HG03045 (cell line): ENCODE data around the gene LITAFD.
A peak's percentile ranks its signal among the peaks of the same experiment; 100 is the strongest.

Experiments used
- ATAC-seq: cut with Tn5 transposase; IDR thresholded peaks from one replicate; pipeline ENCODE4 v1.9.1; 2021; ENCODE audit warnings: mild to moderate bottlenecking, moderate library complexity; ENCODE audit not compliant: unreplicated experiment

The LITAFD gene

DNA sequence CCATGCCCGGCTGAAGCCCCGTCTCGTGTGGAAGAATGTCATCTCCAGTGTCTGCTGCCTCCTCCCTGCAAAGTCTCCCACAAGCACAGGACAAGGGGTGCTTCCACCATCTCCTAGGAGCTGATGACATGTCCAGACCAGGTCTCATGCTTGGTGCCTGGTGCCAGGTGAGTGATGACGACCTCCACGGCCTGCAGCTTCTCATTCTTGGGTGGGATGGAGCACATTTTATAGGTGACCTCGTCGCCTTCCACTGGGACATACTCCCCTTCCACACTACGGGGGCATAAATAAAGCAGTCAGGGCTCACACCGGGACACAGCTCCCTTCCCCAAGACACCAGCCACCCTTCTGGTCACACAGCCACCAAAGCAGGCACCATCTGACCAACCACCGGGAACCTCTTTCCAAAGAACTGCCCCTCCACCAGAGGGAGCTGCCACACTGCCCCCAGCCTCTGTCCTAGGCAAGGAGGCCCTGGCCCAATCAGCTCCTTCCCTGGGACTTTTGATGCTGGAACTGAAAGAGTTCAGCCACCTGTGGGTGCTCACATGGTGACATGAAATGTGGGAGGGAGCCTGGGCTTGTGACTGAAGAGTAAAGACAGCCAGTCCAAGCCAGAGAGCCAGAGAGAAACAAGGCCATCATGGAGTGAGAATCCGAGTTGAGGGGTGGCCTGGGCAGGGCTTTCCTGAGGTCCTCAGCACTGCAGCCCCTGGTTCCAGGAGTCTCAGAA is 26.9 kb upstream of the LITAFD start:
- no peak for ATAC-seq

DNA sequence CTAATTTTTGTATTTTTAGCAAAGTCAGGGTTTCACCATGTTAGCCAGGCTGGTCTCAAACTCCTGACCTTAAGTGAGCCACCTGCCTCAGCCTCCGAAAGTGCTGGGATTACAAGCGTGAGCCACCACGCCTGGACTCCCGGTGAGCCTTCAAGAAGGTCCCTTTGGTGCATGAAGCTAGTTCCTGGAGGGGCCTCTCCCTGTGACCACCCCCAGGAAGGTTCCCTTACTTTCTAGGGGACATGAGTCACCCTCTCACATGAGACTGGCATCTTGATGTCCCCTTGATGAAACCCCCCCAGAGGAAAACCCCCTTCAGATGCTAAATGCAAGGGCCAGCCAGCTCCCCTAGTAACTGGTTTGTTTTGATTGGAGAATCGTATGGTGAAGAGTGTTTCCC is 26.2 kb upstream of the LITAFD start:
- no peak for ATAC-seq

DNA sequence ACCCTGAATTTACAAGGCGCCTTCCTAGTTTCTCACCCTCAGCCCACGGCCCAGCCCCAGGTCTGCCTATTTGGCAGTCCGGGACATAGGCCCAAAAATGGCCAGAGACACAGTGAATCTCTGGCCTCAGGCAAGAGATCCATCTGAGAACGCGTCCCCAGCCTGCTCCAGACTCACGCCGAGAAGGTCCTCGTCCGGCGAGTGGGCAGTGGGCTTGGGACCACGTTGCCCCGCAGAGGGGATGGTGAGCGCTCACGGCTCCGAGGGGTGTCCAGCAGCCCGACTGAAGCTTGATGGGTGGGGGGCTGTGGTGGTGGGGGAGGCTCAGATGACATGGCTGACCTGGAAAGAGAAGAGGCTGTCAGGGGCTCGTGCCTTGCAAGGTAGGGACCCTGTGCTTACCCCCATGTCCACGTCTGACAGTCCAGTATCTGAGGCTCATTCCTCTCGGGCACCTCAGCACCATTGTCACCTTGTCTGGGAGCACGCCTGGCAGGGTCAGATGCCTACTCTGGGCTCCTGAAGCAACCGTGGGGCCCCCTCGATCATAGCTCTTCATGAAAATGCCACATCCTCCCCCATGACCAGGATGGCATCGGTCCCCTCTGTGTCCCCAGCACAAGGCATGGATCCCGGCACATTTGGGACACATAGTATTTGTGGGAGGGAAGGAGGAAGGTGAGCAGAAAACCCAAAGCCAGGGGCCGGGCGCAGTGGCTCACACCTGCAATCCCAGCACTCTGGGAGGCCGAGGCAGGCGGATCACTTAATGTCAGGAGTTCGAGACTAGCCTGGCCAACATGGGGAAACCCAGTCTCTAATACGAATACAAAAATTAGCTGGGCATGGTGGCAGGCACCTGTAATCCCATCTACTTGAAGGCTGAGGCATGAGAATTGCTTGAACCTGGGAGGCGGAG is 22.9 kb upstream of the LITAFD start:
- no peak for ATAC-seq

DNA sequence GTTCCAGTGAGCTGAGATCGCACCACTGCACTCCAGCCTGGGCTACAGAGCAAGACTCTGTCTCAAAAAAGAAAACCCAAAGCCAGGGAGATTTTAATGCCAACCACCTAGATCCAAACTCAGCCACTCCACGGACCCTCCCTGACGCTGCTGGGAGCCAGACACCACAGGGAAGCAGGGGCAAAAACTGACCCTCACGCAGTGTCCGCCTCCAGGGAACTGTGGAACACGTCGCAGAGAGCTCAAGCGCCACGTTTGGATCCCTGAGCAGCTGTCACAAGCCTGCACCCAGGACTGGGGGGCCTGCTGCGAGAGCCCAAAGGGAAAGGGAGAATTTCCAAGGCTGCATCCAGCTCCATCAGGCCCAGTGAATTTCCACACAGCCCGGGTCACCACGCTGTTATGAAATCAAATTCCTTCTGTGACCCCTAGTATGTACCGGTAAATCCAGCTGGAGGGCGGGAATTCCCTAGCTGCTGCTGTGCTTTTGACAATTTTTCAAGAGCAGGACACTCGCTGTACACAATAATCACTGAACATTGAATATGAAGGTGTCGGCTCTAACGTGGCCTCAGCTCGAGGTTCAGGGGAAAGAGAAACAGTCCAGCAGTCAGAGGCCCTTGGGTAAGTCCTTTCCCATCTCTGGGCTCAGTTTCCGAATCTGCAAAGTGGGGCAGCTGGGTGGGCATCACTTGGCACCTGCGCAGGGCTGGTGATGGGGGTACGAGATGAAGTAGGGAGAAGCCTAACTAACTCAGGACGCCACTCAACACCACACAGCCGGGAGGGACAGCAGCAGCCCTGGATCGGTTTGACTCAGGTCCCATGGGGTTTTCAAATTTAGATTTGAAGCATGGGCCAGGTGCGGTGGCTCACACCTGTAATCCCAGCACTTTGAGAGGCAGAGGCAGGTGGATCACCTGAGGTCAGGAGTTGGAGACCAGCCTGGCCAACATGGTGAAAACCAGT is 22.0 kb upstream of the LITAFD start:
- no peak for ATAC-seq

DNA sequence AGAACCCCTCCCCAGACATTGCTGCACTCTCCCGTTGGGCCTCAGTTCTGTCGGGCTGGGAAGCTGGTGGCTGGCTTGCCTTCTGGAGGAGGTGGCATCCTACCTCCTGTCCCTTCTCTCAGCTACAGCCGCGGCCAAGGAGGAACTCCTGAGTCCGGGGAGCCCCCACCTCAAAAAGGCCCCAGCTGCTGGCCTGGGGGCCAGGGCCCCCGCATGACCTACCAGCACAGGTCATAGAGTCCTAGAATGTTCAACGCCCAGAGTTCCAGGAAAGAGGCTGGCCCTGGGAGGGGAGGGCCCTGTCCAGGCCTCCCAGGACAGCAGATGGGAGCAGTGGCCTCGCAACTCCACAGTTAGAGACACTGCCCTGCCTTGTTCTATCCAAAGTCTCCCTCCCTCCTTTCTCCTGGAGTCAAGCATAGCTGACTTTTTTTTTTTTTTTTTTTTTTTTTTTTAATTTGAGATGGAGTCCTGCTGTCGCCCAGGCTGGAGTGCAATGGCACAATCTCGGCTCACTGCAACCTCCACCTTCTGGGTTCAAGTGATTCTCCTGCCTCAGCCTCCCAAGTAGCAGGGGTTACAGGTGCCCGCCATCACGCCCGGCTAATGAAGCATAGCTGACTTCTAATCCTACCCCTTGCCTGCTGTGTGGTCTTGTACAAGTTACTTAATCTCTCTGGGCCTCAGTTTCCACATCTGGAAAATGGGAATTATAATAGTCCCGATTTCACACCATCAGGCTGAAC is 20.4 kb upstream of the LITAFD start:
- ATAC-seq = no peak

GRCh38 chr16:8862309-8863130 is 19.6 kb upstream of the LITAFD start:
- ATAC-seq = no peak

GRCh38 chr16:8863594-8864424 is 18.3 kb upstream of the LITAFD start:
- ATAC-seq = no peak

- no peak for ATAC-seq
Measured at GRCh38 chr16:8864480-8865110, 17.6 kb upstream of the LITAFD start.

- no peak for ATAC-seq
Measured at GRCh38 chr16:8865145-8865882, 16.8 kb upstream of the LITAFD start.

- no peak for ATAC-seq
Measured at GRCh38 chr16:8866118-8866883, 15.8 kb upstream of the LITAFD start.

DNA sequence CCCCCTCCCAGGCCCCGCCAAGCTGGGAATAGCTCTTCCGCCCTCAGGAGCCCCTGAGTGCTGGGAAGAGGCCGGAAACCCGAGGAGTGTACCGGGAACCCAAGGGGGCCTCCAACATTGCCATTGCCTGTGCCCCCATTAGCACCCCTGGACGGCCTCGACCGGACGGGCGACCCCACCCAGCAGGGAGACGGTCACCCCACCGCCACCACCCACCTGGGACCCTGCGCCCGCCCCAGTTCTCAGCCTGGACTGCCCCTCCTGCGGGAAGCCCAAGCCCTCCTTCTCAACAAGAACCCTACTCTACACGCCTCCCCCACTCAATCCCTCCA is 15.3 kb upstream of the LITAFD start:
- no peak for ATAC-seq

GRCh38 chr16:8867216-8867931 is 14.8 kb upstream of the LITAFD start:
- no peak for ATAC-seq

GRCh38 chr16:8867932-8868415 is 14.2 kb upstream of the LITAFD start:
- ATAC-seq = peak; percentile 1

DNA sequence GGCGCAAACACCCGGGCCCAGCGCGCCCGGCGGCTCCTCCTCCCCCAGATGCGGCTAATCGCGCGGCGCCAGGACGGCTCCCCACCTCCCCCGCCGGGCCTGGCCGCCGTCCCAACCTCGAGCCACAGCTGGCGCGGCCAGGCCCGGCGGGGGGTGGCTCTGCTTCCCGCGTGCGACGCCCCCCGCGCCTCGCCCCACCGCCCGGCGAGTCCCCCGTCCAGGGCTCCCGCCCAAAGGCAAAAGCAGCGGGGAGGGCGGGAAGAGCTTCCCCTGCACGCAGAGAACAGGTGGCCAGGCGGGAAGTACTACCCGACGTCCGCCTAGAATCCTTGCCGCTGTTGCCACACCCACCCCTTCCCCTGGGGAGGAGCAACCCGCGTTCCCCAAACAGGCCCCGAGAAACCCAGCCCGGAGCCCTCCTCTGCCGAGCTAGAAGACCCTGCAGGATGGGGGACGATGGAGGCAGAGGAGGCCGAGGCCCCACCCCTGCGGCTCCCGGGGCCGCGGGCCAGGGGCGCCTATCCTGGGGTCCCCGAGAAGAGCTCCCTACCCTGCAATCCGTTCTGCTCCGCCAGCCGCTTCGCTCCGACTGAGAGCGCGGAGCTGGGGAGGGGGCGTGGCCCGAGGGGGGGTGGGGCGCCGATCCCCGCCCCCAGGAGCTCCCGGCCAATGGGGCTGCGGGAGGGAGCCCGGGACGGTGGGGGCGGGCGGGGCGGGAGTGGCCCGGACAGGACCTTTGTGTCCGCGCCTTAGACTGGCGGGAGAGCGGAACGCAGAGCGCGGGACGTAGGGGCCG is 13.5 kb upstream of the LITAFD start, which contains the start of gene CARHSP1:
CARHSP1 (minus strand) TSS at position 591 of the 796 bp plus-strand sequence. CDS start 9,678 bp downstream, outside the sequence.
- peak; percentile 68 for ATAC-seq
